IMR-90 (cell line): Measurements from ENCODE around the gene LINC00632. TPM values are rescaled to one million over a fixed set of nuclear protein-coding genes. Genes with fewer than 3 reads are reported as not detected.

Source experiments
- ATAC-seq: fragments of 200-7000 bp; cut with Tn5 transposase; 2 replicates; pipeline ENCODE4 v1.9.1; 2020; ENCODE audit warnings: low read depth, mild to moderate bottlenecking, moderate library complexity
- BruUV-seq: library from RNA; stranded (reverse); fragments of 400-500 nt; replicated peaks from 2 replicates; lab custom pipeline; 2021; lab: Mats Ljungman, UMichigan
- CTCF ChIA-PET: fragments of 300-600 bp; formaldehyde crosslinking; extraction: SDS; loops from one replicate; lab custom pipeline; 2021; ENCODE audit warnings: antibody characterized with exemption; lab: Yijun Ruan, JAX
- POLR2A ChIA-PET: fragments of 300-600 bp; sonication (Branson Sonifier 250); formaldehyde crosslinking; loops from one replicate; lab custom pipeline; 2022; ENCODE audit warnings: antibody characterized with exemption; ENCODE audit not compliant: unreplicated experiment; lab: Charles Lee
- DNase-seq: peaks from one replicate; pipeline ENCODE4 v3.0.0; 2013
- H2AFZ ChIP-seq: replicated peaks from 2 replicates; pipeline ENCODE3; 2013; ENCODE audit warnings: low read length, mild to moderate bottlenecking; ENCODE audit not compliant: poor library complexity
- H2AK5ac ChIP-seq: 2 replicates; pipeline ENCODE4 v1.6.1; 2013; ENCODE audit warnings: low read depth, low read length, inconsistent platforms
- H2AK9ac ChIP-seq: replicated peaks from 2 replicates; pipeline ENCODE3; 2013; ENCODE audit warnings: mild to moderate bottlenecking, low read depth, low read length, moderate library complexity; ENCODE audit not compliant: poor library complexity
- H2BK120ac ChIP-seq: 2 replicates; pipeline ENCODE4 v1.6.1; 2013; ENCODE audit warnings: low read depth, low read length, inconsistent platforms
- H2BK15ac ChIP-seq: 3 replicates; pipeline ENCODE4 v1.6.1; 2013; ENCODE audit warnings: low read depth, low read length, inconsistent platforms
- H2BK20ac ChIP-seq: 2 replicates; pipeline ENCODE4 v1.6.1; 2013; ENCODE audit warnings: low read depth, mild to moderate bottlenecking, inconsistent platforms, low read length, moderate library complexity
- H2BK5ac ChIP-seq: 2 replicates; pipeline ENCODE4 v1.6.1; 2013; ENCODE audit warnings: mild to moderate bottlenecking, low read depth, low read length, inconsistent platforms; ENCODE audit not compliant: poor library complexity, severe bottlenecking
- H3K14ac ChIP-seq: replicated peaks from 2 replicates; pipeline ENCODE4 v1.6.1; 2013; ENCODE audit warnings: low read depth, low read length, inconsistent platforms
- H3K18ac ChIP-seq: 2 replicates; pipeline ENCODE4 v1.6.1; 2013; ENCODE audit warnings: low read depth, low read length, control low read depth
- H3K23ac ChIP-seq: 2 replicates; pipeline ENCODE4 v1.6.1; 2013; ENCODE audit warnings: low read depth, low read length, inconsistent platforms
- H3K27ac ChIP-seq: 2 replicates; pipeline ENCODE4 v1.5.1; 2013; ENCODE audit warnings: mild to moderate bottlenecking, control low read depth, low read length; ENCODE audit not compliant: insufficient read depth
- H3K27me3 ChIP-seq: 2 replicates; pipeline ENCODE4 v1.6.1; 2013; ENCODE audit warnings: low read length; ENCODE audit not compliant: control insufficient read depth, insufficient read depth
- H3K36me3 ChIP-seq: 2 replicates; pipeline ENCODE4 v1.6.1; 2013; ENCODE audit warnings: low read length, mixed read lengths; ENCODE audit not compliant: control insufficient read depth, insufficient read depth
- H3K4ac ChIP-seq: 2 replicates; pipeline ENCODE4 v1.6.1; 2013; ENCODE audit warnings: low read depth, low read length, inconsistent platforms
- H3K4me1 ChIP-seq: 2 replicates; pipeline ENCODE4 v1.6.1; 2013; ENCODE audit warnings: low read length, mixed read lengths; ENCODE audit not compliant: control insufficient read depth, insufficient read depth
- H3K4me2 ChIP-seq: 2 replicates; pipeline ENCODE4 v1.6.1; 2013; ENCODE audit warnings: low read depth, mild to moderate bottlenecking, control low read depth, low read length, moderate library complexity
- H3K4me3 ChIP-seq: 2 replicates; pipeline ENCODE4 v1.5.1; 2013; ENCODE audit warnings: low read depth, mild to moderate bottlenecking, control low read depth, low read length, moderate library complexity; ENCODE audit not compliant: insufficient read depth
- H3K56ac ChIP-seq: 2 replicates; pipeline ENCODE4 v1.6.1; 2013; ENCODE audit warnings: low read length, inconsistent platforms; ENCODE audit not compliant: insufficient read depth; ENCODE audit errors: extremely low read depth
- H3K79me1 ChIP-seq, 2 experiments: 2 replicates each; pipeline ENCODE4 v1.6.1; 2013; ENCODE audit warnings: low read length in 2 of 2, inconsistent platforms in 1 of 2, low read depth in 1 of 2
- H3K9ac ChIP-seq: 2 replicates; pipeline ENCODE4 v1.6.1; 2013; ENCODE audit warnings: low read depth, low read length, control low read depth
- H3K9me1 ChIP-seq: 2 replicates; pipeline ENCODE4 v1.6.1; 2013; ENCODE audit warnings: low read length, inconsistent platforms; ENCODE audit not compliant: insufficient read depth
- H3K9me3 ChIP-seq: 2 replicates; pipeline ENCODE4 v1.6.1; 2013; ENCODE audit warnings: low read length; ENCODE audit not compliant: control insufficient read depth, insufficient read depth
- H4K20me1 ChIP-seq: 2 replicates; pipeline ENCODE4 v1.6.1; 2013; ENCODE audit warnings: low read length, inconsistent platforms; ENCODE audit not compliant: insufficient read depth
- H4K5ac ChIP-seq: 2 replicates; pipeline ENCODE4 v1.6.1; 2013; ENCODE audit warnings: mild to moderate bottlenecking, low read depth, low read length, control low read depth
- H4K8ac ChIP-seq, 2 experiments: 2 replicates each; pipeline ENCODE4 v1.6.1; 2013; ENCODE audit warnings: low read depth in 2 of 2, low read length in 2 of 2, control low read depth in 1 of 2, inconsistent platforms in 1 of 2
- H4K91ac ChIP-seq: 2 replicates; pipeline ENCODE4 v1.6.1; 2013; ENCODE audit warnings: low read depth, low read length, inconsistent platforms; ENCODE audit not compliant: insufficient read depth
- BHLHE40 ChIP-seq: fragments of 150-350 bp; IDR thresholded peaks from 2 replicates; pipeline ENCODE4 v1.6.1; 2016; ENCODE audit warnings: mild to moderate bottlenecking, low read depth, low read length
- CEBPB ChIP-seq: IDR thresholded peaks from 2 replicates; pipeline ENCODE4 v1.6.1; 2012; ENCODE audit warnings: low read depth, low read length, improper control_type of control experiment
- CHD1 ChIP-seq: IDR thresholded peaks from 2 replicates; pipeline ENCODE4 v1.6.1; 2012; ENCODE audit warnings: low read depth, low read length, improper control_type of control experiment
- MAFK ChIP-seq: IDR thresholded peaks from 2 replicates; pipeline ENCODE4 v1.6.1; 2012; ENCODE audit warnings: low read depth, low read length, improper control_type of control experiment
- MAZ ChIP-seq: IDR thresholded peaks from 2 replicates; pipeline ENCODE4 v1.6.1; 2012; ENCODE audit warnings: low read depth, mild to moderate bottlenecking, low read length, improper control_type of control experiment, moderate library complexity, borderline replicate concordance
- NFE2L2 ChIP-seq: fragments of 150-350 bp; IDR thresholded peaks from 2 replicates; pipeline ENCODE4 v1.6.1; 2016; ENCODE audit warnings: low read depth, mild to moderate bottlenecking, low read length
- POLR2A ChIP-seq: IDR thresholded peaks from 2 replicates; pipeline ENCODE4 v1.6.1; 2012; ENCODE audit warnings: mild to moderate bottlenecking, low read depth, low read length
- SMC3 ChIP-seq: fragments of 150-350 bp; IDR thresholded peaks from 2 replicates; pipeline ENCODE4 v1.6.1; 2016; ENCODE audit warnings: low read depth, mild to moderate bottlenecking, antibody characterized with exemption, low read length, moderate library complexity
- WGBS, 2 experiments: methylation state at CpG; one replicate each; pipeline versions ENCODE4 v1.1.5 to v1.1.7; 2013; ENCODE audit warnings: missing lambda C conversion rate in 2 of 2; ENCODE audit not compliant: insufficient read length in 1 of 2; ENCODE audit errors: extremely low coverage in 2 of 2; 5-methylcytosine and 5-hydroxymethylcytosine counted together
- dilution Hi-C: fragments of 300-500 bp; cut with HindIII; formaldehyde crosslinking; loops from one replicate; pipeline ENCODE4 v1.14.3; 2018; ENCODE audit warnings: low sequenced_read_pairs; ENCODE audit not compliant: unreplicated experiment
- in situ Hi-C: fragments of 300-500 bp; cut with MboI; formaldehyde crosslinking; loops from 3 replicates; pipeline ENCODE4 v1.14.3; 2019; ENCODE audit warnings: low sequenced_read_pairs, inconsistent platforms, mixed read lengths
- intact Hi-C: fragments of 100-400 bp; cut with micrococcal nuclease; formaldehyde crosslinking; loops from 2 replicates; pipeline ENCODE4 v1.10.0; 2022
- polyA plus RNA-seq, 3 experiments: library from polyadenylated mRNA; depleted of rRNA; stranded (reverse); fragments of >200 nt; gene quantifications; 2 replicates each; pipeline ENCODE4 v1.2.3, GENCODE V29; 2012; ENCODE audit warnings: low replicate concordance in 1 of 3
- total RNA-seq: library from RNA; depleted of rRNA; stranded (reverse); fragments of >200 nt; gene quantifications from 2 replicates; pipeline ENCODE4 v1.2.3, GENCODE V29; 2012
- TF ChIP-seq, protein P1 (sequence below): fragments of 150-350 bp; IDR thresholded peaks from 2 replicates; pipeline ENCODE4 v1.6.1; 2017; ENCODE audit warnings: mild to moderate bottlenecking, antibody characterized with exemption, low read length, low read depth
- TF ChIP-seq, protein P2 (sequence below): conservative IDR thresholded peaks from 2 replicates; pipeline ENCODE4 v1.5.1; 2012; ENCODE audit warnings: mild to moderate bottlenecking, low read depth, low read length, improper control_type of control experiment

The LINC00632 gene
- total and polyA plus RNA-seq, 2 of the 4 experiments (the other 2 are of a cell fraction): 7.2 to 25.0 TPM

DNA sequence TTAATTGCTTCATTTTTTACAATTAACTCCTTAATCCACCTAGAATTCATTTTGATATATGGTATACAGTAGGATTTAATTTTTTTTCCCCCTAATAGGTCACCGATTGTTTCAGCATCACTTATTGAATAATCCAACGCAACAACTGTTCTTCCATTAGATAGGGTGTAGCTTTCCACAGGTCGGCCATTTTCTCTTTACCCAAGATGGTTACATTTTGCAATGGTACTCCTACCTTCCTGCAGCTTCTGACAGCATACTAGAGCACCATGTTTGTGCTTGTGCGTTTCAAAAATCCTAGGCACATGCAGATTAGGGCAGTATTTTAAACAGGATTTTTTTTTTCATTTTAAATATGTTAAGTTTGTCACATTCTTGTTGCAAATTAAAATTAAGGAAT lies 2.3 kb downstream of the LINC00632 start:
- Histone ChIP-seq H3K79me1 (no peaks in the 10 kb centered on the region), H2BK15ac (no peak overlapping the region), H3K18ac (no peak overlapping the region), H2AFZ (no peak overlapping the region), H3K27ac (no peak overlapping the region), H3K36me3 (no peaks in the 10 kb centered on the region), H2BK5ac (no peak overlapping the region), H3K27me3 (no peaks in the 10 kb centered on the region), H3K4me3 (no peak overlapping the region), H3K9me3 (no peaks in the 10 kb centered on the region), H3K9ac (no peak overlapping the region), H2AK5ac (no peak overlapping the region), H4K91ac (no peak overlapping the region), H2BK120ac (no peak overlapping the region), H3K9me1 (no peaks in the 10 kb centered on the region), H3K56ac (no peak overlapping the region), H3K4me2 (no peak overlapping the region), H4K5ac (no peak overlapping the region), H2AK9ac (no peak overlapping the region), H3K23ac (no peak overlapping the region), H4K20me1 (no peaks in the 10 kb centered on the region), H3K4ac (no peak overlapping the region), H2BK20ac (no peak overlapping the region), H4K8ac (no peak overlapping the region), H3K4me1 (no peaks in the 10 kb centered on the region), H3K14ac (no peak overlapping the region)
- ATAC-seq (no peak), DNase-seq (no peak)
- in situ Hi-C loops: no loop called here
- dilution Hi-C loops: no loop called here
- no TSS peak for BruUV-seq
- ChIA-PET CTCF (no interaction called here), POLR2A (no interaction called here)
- intact Hi-C loops: no loop called here
- TF ChIP-seq CHD1 (no peak), MAFK (no peak), NFE2L2 (no peak), CEBPB (no peak), BHLHE40 (no peak), SMC3 (no peak), POLR2A (no peak), MAZ (no peak)
- TF ChIP-seq, protein P1, sequence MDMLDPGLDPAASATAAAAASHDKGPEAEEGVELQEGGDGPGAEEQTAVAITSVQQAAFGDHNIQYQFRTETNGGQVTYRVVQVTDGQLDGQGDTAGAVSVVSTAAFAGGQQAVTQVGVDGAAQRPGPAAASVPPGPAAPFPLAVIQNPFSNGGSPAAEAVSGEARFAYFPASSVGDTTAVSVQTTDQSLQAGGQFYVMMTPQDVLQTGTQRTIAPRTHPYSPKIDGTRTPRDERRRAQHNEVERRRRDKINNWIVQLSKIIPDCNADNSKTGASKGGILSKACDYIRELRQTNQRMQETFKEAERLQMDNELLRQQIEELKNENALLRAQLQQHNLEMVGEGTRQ: no peak
- TF ChIP-seq, protein P2, sequence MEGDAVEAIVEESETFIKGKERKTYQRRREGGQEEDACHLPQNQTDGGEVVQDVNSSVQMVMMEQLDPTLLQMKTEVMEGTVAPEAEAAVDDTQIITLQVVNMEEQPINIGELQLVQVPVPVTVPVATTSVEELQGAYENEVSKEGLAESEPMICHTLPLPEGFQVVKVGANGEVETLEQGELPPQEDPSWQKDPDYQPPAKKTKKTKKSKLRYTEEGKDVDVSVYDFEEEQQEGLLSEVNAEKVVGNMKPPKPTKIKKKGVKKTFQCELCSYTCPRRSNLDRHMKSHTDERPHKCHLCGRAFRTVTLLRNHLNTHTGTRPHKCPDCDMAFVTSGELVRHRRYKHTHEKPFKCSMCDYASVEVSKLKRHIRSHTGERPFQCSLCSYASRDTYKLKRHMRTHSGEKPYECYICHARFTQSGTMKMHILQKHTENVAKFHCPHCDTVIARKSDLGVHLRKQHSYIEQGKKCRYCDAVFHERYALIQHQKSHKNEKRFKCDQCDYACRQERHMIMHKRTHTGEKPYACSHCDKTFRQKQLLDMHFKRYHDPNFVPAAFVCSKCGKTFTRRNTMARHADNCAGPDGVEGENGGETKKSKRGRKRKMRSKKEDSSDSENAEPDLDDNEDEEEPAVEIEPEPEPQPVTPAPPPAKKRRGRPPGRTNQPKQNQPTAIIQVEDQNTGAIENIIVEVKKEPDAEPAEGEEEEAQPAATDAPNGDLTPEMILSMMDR: no peak
- WGBS, 2 experiments: no CpG with 5 or more reads among the region's 4 CpGs
